SU-DHL-6 (cell line): ENCODE measurements around the gene ELP1.

Experiments used
- CTCF ChIP-seq: fragments of 200-600 bp; sonication (generic); IDR thresholded peaks from one replicate; pipeline ENCODE4 v1.5.1; 2017; ENCODE audit warnings: antibody characterized with exemption, mild to moderate bottlenecking, low read length, moderate library complexity; ENCODE audit not compliant: insufficient read depth, poor library complexity, severe bottlenecking
- EZH2phosphoT487 ChIP-seq: fragments of 200-600 bp; sonication (generic), shearing (Covaris generic); conservative IDR thresholded peaks from 2 replicates; pipeline ENCODE4 v1.6.1; 2018; ENCODE audit warnings: mild to moderate bottlenecking, antibody characterized with exemption, low read length, moderate library complexity, mixed read lengths

GRCh38 chr9:108972626-108973209 is 38.8 kb upstream of the ELP1 start:
- TF ChIP-seq CTCF (no peak), EZH2phosphoT487 (no peak)
